GM23338 (cell line): Measurements from ENCODE around the gene RNF130.

Experiments
- CREB1 ChIP-seq: fragments of 250-450 bp; sonication (Bioruptor Pico); IDR thresholded peaks from 2 replicates; pipeline ENCODE4 v1.5.0; 2020; ENCODE audit warnings: low read depth, mild to moderate bottlenecking, moderate library complexity
- ETS1 ChIP-seq: IDR thresholded peaks from 2 replicates; pipeline ENCODE4 v1.6.1; 2016; ENCODE audit warnings: antibody characterized with exemption
- EZH2 ChIP-seq: fragments of 200-600 bp; sonication (generic); IDR thresholded peaks from one replicate; pipeline ENCODE4 v1.8.0; 2017; ENCODE audit warnings: antibody characterized with exemption, mild to moderate bottlenecking, low read depth; ENCODE audit not compliant: unreplicated experiment
- EZH2phosphoT487 ChIP-seq: fragments of 200-600 bp; sonication (generic); IDR thresholded peaks from one replicate; pipeline ENCODE4 v1.8.1; 2018; ENCODE audit warnings: antibody characterized with exemption; ENCODE audit not compliant: unreplicated experiment
- JUNB ChIP-seq: IDR thresholded peaks from one replicate; pipeline ENCODE4 v1.6.1; 2016; ENCODE audit warnings: antibody characterized with exemption; ENCODE audit not compliant: unreplicated experiment
- NANOG ChIP-seq: IDR thresholded peaks from 2 replicates; pipeline ENCODE4 v1.6.1; 2016; ENCODE audit warnings: antibody characterized with exemption, borderline replicate concordance
- POLR2AphosphoS5 ChIP-seq: IDR thresholded peaks from 2 replicates; pipeline ENCODE4 v1.6.1; 2016; ENCODE audit warnings: antibody characterized with exemption, low read depth
- STAT1 ChIP-seq: IDR thresholded peaks from one replicate; pipeline ENCODE4 v1.6.1; 2016; ENCODE audit warnings: antibody characterized with exemption; ENCODE audit not compliant: unreplicated experiment
- ZNF114 ChIP-seq: fragments of 250-450 bp; sonication (Bioruptor Pico); IDR thresholded peaks from 2 replicates; pipeline ENCODE4 v1.5.0; 2020; ENCODE audit warnings: mild to moderate bottlenecking, moderate library complexity
- ZNF331 ChIP-seq: fragments of 250-450 bp; sonication (Bioruptor Pico); IDR thresholded peaks from 2 replicates; pipeline ENCODE4 v1.5.0; 2020; ENCODE audit warnings: low read depth, mild to moderate bottlenecking, moderate library complexity
- TF ChIP-seq, protein P1 (sequence below), 2 experiments: fragments of 200-600 bp in 1 of 2; sonication (generic) in 1 of 2; conservative IDR thresholded peaks; 2 replicates each; pipeline versions ENCODE4 v1.5.1 to v1.6.1; 2016 to 2017; ENCODE audit warnings: antibody characterized with exemption in 2 of 2, low read depth in 2 of 2, mild to moderate bottlenecking in 2 of 2, moderate library complexity in 1 of 2
- TF ChIP-seq, protein P2 (sequence below): IDR thresholded peaks from one replicate; pipeline ENCODE4 v1.6.1; 2018; ENCODE audit warnings: antibody characterized with exemption; ENCODE audit not compliant: unreplicated experiment

- TF ChIP-seq, protein P1, sequence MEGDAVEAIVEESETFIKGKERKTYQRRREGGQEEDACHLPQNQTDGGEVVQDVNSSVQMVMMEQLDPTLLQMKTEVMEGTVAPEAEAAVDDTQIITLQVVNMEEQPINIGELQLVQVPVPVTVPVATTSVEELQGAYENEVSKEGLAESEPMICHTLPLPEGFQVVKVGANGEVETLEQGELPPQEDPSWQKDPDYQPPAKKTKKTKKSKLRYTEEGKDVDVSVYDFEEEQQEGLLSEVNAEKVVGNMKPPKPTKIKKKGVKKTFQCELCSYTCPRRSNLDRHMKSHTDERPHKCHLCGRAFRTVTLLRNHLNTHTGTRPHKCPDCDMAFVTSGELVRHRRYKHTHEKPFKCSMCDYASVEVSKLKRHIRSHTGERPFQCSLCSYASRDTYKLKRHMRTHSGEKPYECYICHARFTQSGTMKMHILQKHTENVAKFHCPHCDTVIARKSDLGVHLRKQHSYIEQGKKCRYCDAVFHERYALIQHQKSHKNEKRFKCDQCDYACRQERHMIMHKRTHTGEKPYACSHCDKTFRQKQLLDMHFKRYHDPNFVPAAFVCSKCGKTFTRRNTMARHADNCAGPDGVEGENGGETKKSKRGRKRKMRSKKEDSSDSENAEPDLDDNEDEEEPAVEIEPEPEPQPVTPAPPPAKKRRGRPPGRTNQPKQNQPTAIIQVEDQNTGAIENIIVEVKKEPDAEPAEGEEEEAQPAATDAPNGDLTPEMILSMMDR (conservative IDR thresholded peaks at IDR 0.05; ENCODE audit: low read depth in 2 of 2), result no peak
- no peak for TF ChIP-seq EZH2
- no peak for TF ChIP-seq POLR2AphosphoS5
- TF ChIP-seq CREB1, result no peak
- TF ChIP-seq EZH2phosphoT487, result no peak
- TF ChIP-seq, protein P2, sequence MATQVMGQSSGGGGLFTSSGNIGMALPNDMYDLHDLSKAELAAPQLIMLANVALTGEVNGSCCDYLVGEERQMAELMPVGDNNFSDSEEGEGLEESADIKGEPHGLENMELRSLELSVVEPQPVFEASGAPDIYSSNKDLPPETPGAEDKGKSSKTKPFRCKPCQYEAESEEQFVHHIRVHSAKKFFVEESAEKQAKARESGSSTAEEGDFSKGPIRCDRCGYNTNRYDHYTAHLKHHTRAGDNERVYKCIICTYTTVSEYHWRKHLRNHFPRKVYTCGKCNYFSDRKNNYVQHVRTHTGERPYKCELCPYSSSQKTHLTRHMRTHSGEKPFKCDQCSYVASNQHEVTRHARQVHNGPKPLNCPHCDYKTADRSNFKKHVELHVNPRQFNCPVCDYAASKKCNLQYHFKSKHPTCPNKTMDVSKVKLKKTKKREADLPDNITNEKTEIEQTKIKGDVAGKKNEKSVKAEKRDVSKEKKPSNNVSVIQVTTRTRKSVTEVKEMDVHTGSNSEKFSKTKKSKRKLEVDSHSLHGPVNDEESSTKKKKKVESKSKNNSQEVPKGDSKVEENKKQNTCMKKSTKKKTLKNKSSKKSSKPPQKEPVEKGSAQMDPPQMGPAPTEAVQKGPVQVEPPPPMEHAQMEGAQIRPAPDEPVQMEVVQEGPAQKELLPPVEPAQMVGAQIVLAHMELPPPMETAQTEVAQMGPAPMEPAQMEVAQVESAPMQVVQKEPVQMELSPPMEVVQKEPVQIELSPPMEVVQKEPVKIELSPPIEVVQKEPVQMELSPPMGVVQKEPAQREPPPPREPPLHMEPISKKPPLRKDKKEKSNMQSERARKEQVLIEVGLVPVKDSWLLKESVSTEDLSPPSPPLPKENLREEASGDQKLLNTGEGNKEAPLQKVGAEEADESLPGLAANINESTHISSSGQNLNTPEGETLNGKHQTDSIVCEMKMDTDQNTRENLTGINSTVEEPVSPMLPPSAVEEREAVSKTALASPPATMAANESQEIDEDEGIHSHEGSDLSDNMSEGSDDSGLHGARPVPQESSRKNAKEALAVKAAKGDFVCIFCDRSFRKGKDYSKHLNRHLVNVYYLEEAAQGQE, result no peak
- no peak for TF ChIP-seq JUNB
- no peak for TF ChIP-seq ZNF331 (CRISPR knock-in tag)
- TF ChIP-seq ETS1, result no peak
- no peak for TF ChIP-seq STAT1
- TF ChIP-seq ZNF114 (CRISPR knock-in tag), result no peak
- no peak for TF ChIP-seq NANOG
These were observed 38.4 kb upstream of the RNF130 start for GRCh38 chr5:180109920-180110319.
